ENCODE results near the gene ELF1.

DNA sequence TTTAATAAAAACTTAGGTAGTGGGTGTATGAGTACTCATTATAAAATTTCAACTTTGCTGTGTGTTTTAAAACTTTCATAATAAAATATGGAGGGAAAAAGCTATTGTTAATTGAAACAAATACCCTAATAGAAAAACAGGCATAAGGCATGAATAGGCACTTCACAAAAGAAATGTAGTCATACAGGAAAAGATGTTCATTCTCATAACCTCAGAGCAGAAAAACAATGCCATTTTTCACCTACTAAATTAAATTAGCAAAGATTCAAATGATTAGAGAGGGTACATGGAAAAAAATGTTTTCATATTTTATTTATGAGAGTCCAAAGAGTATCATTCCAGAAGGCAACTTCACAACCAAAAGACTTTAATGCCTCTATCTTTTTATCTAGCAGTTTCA, 20.6 kb upstream of the ELF1 start:
- TF ChIP-seq KDM5A (IDR thresholded peaks at IDR 0.05) (no peak), POLR2A (IDR thresholded peaks at IDR 0.05; ENCODE audit: low read length) (no peak), RAD21 (conservative IDR thresholded peaks at IDR 0.05 in 1 of 2, IDR thresholded peaks at IDR 0.05 in 1 of 2) (no peak), SMC3 (IDR thresholded peaks at IDR 0.05) (no peak), EP300 (IDR thresholded peaks at IDR 0.05) (no peak)
- TF ChIP-seq, protein P1, sequence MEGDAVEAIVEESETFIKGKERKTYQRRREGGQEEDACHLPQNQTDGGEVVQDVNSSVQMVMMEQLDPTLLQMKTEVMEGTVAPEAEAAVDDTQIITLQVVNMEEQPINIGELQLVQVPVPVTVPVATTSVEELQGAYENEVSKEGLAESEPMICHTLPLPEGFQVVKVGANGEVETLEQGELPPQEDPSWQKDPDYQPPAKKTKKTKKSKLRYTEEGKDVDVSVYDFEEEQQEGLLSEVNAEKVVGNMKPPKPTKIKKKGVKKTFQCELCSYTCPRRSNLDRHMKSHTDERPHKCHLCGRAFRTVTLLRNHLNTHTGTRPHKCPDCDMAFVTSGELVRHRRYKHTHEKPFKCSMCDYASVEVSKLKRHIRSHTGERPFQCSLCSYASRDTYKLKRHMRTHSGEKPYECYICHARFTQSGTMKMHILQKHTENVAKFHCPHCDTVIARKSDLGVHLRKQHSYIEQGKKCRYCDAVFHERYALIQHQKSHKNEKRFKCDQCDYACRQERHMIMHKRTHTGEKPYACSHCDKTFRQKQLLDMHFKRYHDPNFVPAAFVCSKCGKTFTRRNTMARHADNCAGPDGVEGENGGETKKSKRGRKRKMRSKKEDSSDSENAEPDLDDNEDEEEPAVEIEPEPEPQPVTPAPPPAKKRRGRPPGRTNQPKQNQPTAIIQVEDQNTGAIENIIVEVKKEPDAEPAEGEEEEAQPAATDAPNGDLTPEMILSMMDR (IDR thresholded peaks at IDR 0.05), result no peak
